Hematopoietic multipotent progenitor cell treated with erythropoietin and hydrocortisone succinate and interleukin-3 and kit ligand, for 6 days (in vitro differentiated cells): Measurements from ENCODE around the gene UBXN11.

Source experiments
- DNase-seq: peaks from one replicate; pipeline ENCODE4 v3.0.0-alpha.2; 2015

The UBXN11 gene

GRCh38 chr1:26284597-26285347 is 21.7 kb downstream of the UBXN11 start:
- peak; percentile 99 for DNase-seq

- peak; percentile 8 for DNase-seq
These were observed 22.4 kb downstream of the UBXN11 start for GRCh38 chr1:26283871-26284596.

- peak; percentile 29 for DNase-seq
These were observed 23.1 kb downstream of the UBXN11 start for GRCh38 chr1:26283279-26283853.

GRCh38 chr1:26282401-26282918 is 24.0 kb downstream of the UBXN11 start:
- DNase-seq: no peak

GRCh38 chr1:26281971-26282370 is 24.5 kb downstream of the UBXN11 start:
- no peak for DNase-seq

GRCh38 chr1:26281091-26281958 is 25.1 kb downstream of the UBXN11 start:
- no peak for DNase-seq

GRCh38 chr1:26280333-26281042 is 25.9 kb downstream of the UBXN11 start:
- peak; percentile 52 for DNase-seq

GRCh38 chr1:26279456-26280332 is 26.7 kb downstream of the UBXN11 start, which contains the start of gene SH3BGRL3:
SH3BGRL3 (plus strand) TSS chr1:26280086; CDS start chr1:26280156, 70 bp downstream.
- peak; percentile 92 for DNase-seq

GRCh38 chr1:26278724-26279455 is 27.5 kb downstream of the UBXN11 start:
- DNase-seq: peak; percentile 54

GRCh38 chr1:26278303-26278702 is 28.1 kb downstream of the UBXN11 start:
- peak; percentile 76 for DNase-seq

- DNase-seq: no peak
These were observed 28.7 kb downstream of the UBXN11 start for GRCh38 chr1:26277719-26278118.

- DNase-seq: no peak
These were observed 29.2 kb downstream of the UBXN11 start for GRCh38 chr1:26277261-26277661.

GRCh38 chr1:26276432-26276838 is 30.0 kb downstream of the UBXN11 start:
- no peak for DNase-seq

- DNase-seq: peak; percentile 94
These were observed 30.6 kb downstream of the UBXN11 start for GRCh38 chr1:26275580-26276431.

- peak; percentile 45 for DNase-seq
These were observed 31.5 kb downstream of the UBXN11 start for GRCh38 chr1:26274801-26275425.

- DNase-seq: no peak
These were observed 37.3 kb downstream of the UBXN11 start for GRCh38 chr1:26269198-26269550.

- no peak for DNase-seq
These were observed 37.9 kb downstream of the UBXN11 start for GRCh38 chr1:26268290-26269197.

GRCh38 chr1:26265405-26265804 is 41.0 kb downstream of the UBXN11 start:
- no peak for DNase-seq
